Tibial nerve (tissue), 4 donors: Measurements from ENCODE around the gene CALD1. TPM values are rescaled to one million over a fixed set of nuclear protein-coding genes. Genes with fewer than 3 reads are reported as not detected.

Source experiments
- DNase-seq, 2 donors: peaks; one replicate each; pipeline ENCODE4 v3.0.0-alpha.2; 2019; ENCODE audit warnings: low spot score in 2 of 2
- H3K27ac ChIP-seq, 4 donors: fragments of 200-600 bp; sonication (generic) in 3 of 4; one replicate each; pipeline ENCODE4 v1.5.1; 2017 to 2019; ENCODE audit warnings: mild to moderate bottlenecking in 1 of 4
- H3K27me3 ChIP-seq, 2 donors: fragments of 200-600 bp; sonication (generic) in 1 of 2; one replicate each; pipeline versions ENCODE4 v1.5.1 to v1.6.0; 2017 to 2019
- H3K36me3 ChIP-seq, 3 donors: fragments of 200-600 bp; sonication (generic); one replicate each; pipeline ENCODE4 v1.5.1; 2018 to 2019
- H3K4me1 ChIP-seq, 4 donors: fragments of 200-600 bp; sonication (generic) in 3 of 4; one replicate each; pipeline ENCODE4 v1.5.1; 2017 to 2019
- H3K4me3 ChIP-seq, 4 donors: fragments of 200-600 bp; sonication (generic) in 3 of 4; one replicate each; pipeline ENCODE4 v1.5.1; 2017 to 2019; ENCODE audit warnings: mild to moderate bottlenecking in 1 of 4, moderate library complexity in 1 of 4
- H3K9me3 ChIP-seq, 4 donors: fragments of 200-600 bp; sonication (generic) in 3 of 4; one replicate each; pipeline ENCODE4 v1.5.1; 2017 to 2019
- EP300 ChIP-seq, 2 donors: sonication (generic); formaldehyde crosslinking; IDR thresholded peaks; one replicate each; pipeline ENCODE4 v1.6.1; 2017; ENCODE audit warnings: antibody characterized with exemption in 2 of 2, mild to moderate bottlenecking in 1 of 2
- POLR2A ChIP-seq, 2 donors: fragments of 450-650 bp; IDR thresholded peaks; one replicate each; pipeline ENCODE4 v1.6.1; 2017; ENCODE audit warnings: antibody characterized with exemption in 2 of 2, mild to moderate bottlenecking in 2 of 2, moderate library complexity in 2 of 2
- WGBS, 2 donors: methylation state at CpG; one replicate each; pipeline ENCODE4 v1.1.5; 2018; 5-methylcytosine and 5-hydroxymethylcytosine counted together
- total RNA-seq, 4 donors: library from RNA; depleted of rRNA; stranded (reverse); fragments of >200 nt; gene quantifications; one replicate each; pipeline ENCODE4 v1.1.0, GENCODE V29; 2016
- TF ChIP-seq, protein P1 (sequence below), 5 experiments: fragments of 200-600 bp in 3 of 5; fragments of 450-650 bp in 2 of 5; sonication (generic) in 3 of 5; IDR thresholded peaks; one replicate each; pipeline ENCODE4 v1.5.1; 2016 to 2019; ENCODE audit warnings: antibody characterized with exemption in 5 of 5, mild to moderate bottlenecking in 3 of 5, moderate library complexity in 2 of 5

Gene CALD1
- total RNA-seq, 4 donors from 2014 or later = 320 to 870 (median 433) TPM

DNA sequence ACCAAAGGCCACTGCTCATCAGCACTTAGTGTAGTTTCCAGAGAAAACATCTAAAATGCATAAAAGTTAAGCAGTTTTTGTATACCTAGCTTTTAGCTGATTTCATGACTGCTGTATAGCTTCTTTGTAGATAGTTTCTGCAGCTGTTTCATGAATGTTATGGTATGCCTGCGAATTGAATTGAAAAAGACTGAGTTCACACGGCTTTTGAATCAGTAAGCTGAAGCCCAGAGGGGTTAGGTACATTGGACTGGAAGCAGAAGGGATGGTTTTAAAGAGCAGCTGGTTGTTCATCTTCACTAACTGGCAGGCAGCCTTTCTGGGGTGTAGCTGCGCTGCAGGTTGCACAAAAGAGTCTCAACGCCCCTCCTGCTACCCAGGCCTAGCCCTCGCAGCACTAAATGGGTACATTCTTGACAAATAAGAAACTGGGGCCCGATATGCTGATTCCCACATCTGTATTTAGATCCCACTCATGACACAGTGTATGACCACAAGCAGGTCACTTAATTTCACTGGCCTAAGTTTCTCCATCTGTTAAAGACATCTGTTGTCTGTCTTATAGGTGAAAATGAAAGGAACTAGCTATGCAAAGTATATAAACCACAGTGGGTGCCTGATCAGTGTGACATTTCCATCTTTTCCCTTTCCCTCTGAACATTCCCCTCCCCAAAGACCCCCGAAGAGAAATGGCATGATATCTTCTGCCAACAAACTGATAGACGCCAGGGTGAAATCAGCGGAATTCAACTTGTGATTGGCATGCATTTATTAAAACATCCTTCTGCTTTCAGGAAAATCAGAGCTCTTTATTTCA, 120.9 kb downstream of the CALD1 start:
- peaks cover 0 to 77% (median 41%) of the 10 kb centered on the region in 4 donors for H3K4me1 ChIP-seq

DNA sequence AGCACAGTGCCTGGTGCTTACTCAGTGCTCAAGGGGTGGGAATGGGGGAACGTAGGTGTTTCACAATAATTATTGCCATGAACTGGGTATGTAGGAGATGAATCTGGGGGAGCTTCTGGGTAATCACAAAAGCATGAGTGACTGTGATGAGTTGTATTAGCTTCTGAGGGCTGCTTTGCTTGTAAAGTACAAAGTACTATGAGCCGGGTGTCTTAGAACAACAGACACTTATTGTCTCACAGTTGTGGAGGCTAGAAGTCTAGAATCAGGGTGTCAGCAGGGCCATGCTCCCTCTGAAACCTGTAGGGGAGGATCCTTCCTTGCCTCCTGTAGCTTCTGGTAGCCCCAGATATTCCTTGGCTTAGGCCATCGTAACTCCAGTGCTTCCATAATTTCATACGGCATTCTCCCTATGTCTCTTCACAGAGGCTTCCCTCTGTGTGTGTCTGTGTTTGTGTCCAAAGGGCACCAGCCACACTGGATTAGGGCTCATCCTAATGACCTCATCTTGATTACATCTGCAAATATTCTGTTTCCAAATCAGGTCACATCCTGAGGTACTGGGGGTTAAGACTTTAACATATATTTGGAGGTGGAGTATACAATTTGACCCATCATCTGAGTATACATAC, 122.1 kb downstream of the CALD1 start:
- Histone ChIP-seq H3K4me3 (no peak overlapping the region), H3K4me1 (peaks cover 0 to 88% (median 45%) of the 10 kb centered on the region in 4 donors), H3K27ac (peak overlapping the region in 2 of 4 donors; percentile 34 to 72), H3K27me3 (no peaks in the 10 kb centered on the region), H3K36me3 (peaks cover 0 to 4% (median 0%) of the 10 kb centered on the region in 3 donors), H3K9me3 (peaks cover 0 to 4% (median 0%) of the 10 kb centered on the region in 4 donors)
- DNase-seq = no peak
- WGBS, 2 donors = 66 to 68% methylated on average over 4 of the region's 4 CpGs
- TF ChIP-seq EP300 (IDR thresholded peaks at IDR 0.05) = no peak

More for the DNA sequence above, 120.9 kb downstream of the CALD1 start:
- no peak for TF ChIP-seq EP300 (IDR thresholded peaks at IDR 0.05)
- TF ChIP-seq, protein P1, sequence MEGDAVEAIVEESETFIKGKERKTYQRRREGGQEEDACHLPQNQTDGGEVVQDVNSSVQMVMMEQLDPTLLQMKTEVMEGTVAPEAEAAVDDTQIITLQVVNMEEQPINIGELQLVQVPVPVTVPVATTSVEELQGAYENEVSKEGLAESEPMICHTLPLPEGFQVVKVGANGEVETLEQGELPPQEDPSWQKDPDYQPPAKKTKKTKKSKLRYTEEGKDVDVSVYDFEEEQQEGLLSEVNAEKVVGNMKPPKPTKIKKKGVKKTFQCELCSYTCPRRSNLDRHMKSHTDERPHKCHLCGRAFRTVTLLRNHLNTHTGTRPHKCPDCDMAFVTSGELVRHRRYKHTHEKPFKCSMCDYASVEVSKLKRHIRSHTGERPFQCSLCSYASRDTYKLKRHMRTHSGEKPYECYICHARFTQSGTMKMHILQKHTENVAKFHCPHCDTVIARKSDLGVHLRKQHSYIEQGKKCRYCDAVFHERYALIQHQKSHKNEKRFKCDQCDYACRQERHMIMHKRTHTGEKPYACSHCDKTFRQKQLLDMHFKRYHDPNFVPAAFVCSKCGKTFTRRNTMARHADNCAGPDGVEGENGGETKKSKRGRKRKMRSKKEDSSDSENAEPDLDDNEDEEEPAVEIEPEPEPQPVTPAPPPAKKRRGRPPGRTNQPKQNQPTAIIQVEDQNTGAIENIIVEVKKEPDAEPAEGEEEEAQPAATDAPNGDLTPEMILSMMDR (IDR thresholded peaks at IDR 0.05) = no peak
- TF ChIP-seq POLR2A (IDR thresholded peaks at IDR 0.05) = no peak
- 66 to 69% methylated on average over 9 of the region's 9 CpGs for WGBS, 2 donors
- no peak overlapping the region for H3K4me3 ChIP-seq
- H3K27me3 ChIP-seq = no peaks in the 10 kb centered on the region
- no peak for DNase-seq
- H3K9me3 ChIP-seq = peaks cover 0 to 15% (median 0%) of the 10 kb centered on the region in 4 donors
- H3K27ac ChIP-seq = peak overlapping the region in 3 of 4 donors; percentile 19 to 72 (median 53)
- H3K36me3 ChIP-seq = peaks cover 0 to 13% (median 0%) of the 10 kb centered on the region in 3 donors

- Histone ChIP-seq H3K4me1 (peaks cover 0 to 94% (median 45%) of the 10 kb centered on the region in 4 donors), H3K27me3 (no peaks in the 10 kb centered on the region), H3K27ac (peak overlapping the region in 2 of 4 donors; percentile 18 to 72), H3K4me3 (no peak overlapping the region), H3K36me3 (no peaks in the 10 kb centered on the region), H3K9me3 (no peaks in the 10 kb centered on the region)
- no peak for TF ChIP-seq POLR2A (IDR thresholded peaks at IDR 0.05)
- no peak for TF ChIP-seq EP300 (IDR thresholded peaks at IDR 0.05)
- TF ChIP-seq, protein P1 (IDR thresholded peaks at IDR 0.05) = no peak
- DNase-seq = no peak
- 62 to 71% methylated on average over 2 of the region's 2 CpGs for WGBS, 2 donors
Measured at GRCh38 chr7:134902058-134902457, 122.6 kb downstream of the CALD1 start.

GRCh38 chr7:134903073-134903790, 123.8 kb downstream of the CALD1 start:
- Histone ChIP-seq H3K27ac (peak overlapping the region in 2 of 4 donors; percentile 31 to 72), H3K36me3 (no peaks in the 10 kb centered on the region), H3K9me3 (no peaks in the 10 kb centered on the region), H3K4me1 (peaks cover 0 to 96% (median 45%) of the 10 kb centered on the region in 4 donors), H3K27me3 (no peaks in the 10 kb centered on the region), H3K4me3 (no peak overlapping the region)
- TF ChIP-seq, protein P1 (IDR thresholded peaks at IDR 0.05) = no peak
- peak in 1 of 2 donors; percentile 25 for TF ChIP-seq EP300 (IDR thresholded peaks at IDR 0.05)
- 80 to 92% methylated on average over 5 of the region's 5 CpGs for WGBS, 2 donors
- DNase-seq = no peak

DNA sequence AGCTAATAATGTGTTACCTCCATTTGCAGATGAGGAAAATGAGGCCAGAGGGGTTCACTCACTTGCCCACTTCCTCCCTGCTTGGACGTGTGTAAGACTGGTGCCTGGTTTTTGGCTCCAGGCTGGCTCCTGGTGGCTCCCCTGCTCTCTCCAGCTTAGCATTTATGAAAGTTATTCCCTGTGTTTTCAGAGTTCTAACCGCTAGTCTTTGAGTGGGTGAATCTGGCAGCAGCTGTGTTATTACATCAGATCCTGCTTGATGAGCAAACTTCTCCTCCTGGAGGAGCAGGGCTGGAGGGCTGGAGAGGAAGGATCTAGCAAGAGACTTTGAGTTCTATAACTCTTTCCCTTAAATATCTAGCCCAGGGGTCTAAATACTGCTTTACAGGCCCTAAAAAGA, 125.9 kb downstream of the CALD1 start:
- H3K4me1 ChIP-seq = peaks cover 0 to 92% (median 31%) of the 10 kb centered on the region in 4 donors
- H3K27me3 ChIP-seq = no peaks in the 10 kb centered on the region
- DNase-seq = peak; percentile 36 to 69
- 12 to 19% methylated on average over 2 of the region's 2 CpGs for WGBS, 2 donors
- no peaks in the 10 kb centered on the region for H3K9me3 ChIP-seq
- no peaks in the 10 kb centered on the region for H3K36me3 ChIP-seq
- TF ChIP-seq EP300 (IDR thresholded peaks at IDR 0.05) (peak in 1 of 2 donors; percentile 56), POLR2A (IDR thresholded peaks at IDR 0.05) (peak in 1 of 2 donors; percentile 23)
- TF ChIP-seq, protein P1 (IDR thresholded peaks at IDR 0.05) = peak in 3 of 5 experiments; percentile 15 to 34 (median 30)
- H3K4me3 ChIP-seq = no peak overlapping the region
- H3K27ac ChIP-seq = peak overlapping the region in 3 of 4 donors; percentile 40 to 69 (median 49)
